SK-MEL-5 (cell line): Measurements from ENCODE around the gene COMT. TPM values are rescaled to one million over a fixed set of nuclear protein-coding genes. Genes with fewer than 3 reads are reported as not detected.
A peak's percentile ranks its signal among the peaks of the same experiment; 100 is the strongest.

Source experiments
- DNase-seq: peaks from one replicate; pipeline ENCODE4 v3.0.0-alpha.2; 2016; ENCODE audit warnings: low read depth, low spot score
- in situ Hi-C: cut with HindIII; loops from 2 replicates; pipeline ENCODE4 v1.10.0; 2016; ENCODE audit warnings: low sequenced_read_pairs, high pct_unique_total_duplicates, low pct_unique_long_range_greater_than_20kb
- total RNA-seq: library from RNA; depleted of rRNA; stranded (reverse); fragments of >200 nt; shearing (Covaris generic); gene quantifications from 2 replicates; pipeline ENCODE4 v1.2.3, GENCODE V29; 2014

Gene COMT
- total RNA-seq, 1 experiment from 2014 or later: 156 TPM

DNA sequence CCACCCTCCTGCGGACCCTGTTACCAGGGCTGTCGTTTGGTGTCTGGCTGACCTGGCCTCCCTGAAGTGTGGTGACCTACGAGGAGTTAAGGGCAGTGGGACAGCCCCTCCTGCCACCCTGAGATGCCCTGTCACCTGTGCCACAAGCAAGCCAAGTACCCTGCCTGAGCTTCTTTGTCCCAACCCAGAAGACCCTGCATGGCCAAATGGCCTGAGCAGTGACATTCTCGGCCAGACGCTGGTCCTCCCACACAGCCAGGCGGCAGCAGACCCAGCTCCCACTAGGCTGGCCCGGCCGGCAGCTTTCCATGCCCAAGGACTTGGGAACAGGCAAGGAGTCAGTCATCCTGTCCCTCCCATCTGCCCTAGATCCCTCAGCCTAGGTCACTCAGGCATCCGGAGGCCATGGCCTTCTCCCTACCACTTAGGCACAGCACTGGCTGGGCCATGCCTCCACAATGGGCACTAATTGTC is 67.5 kb downstream of the COMT start:
- no peak for DNase-seq
- in situ Hi-C loops: no loop called here

DNA sequence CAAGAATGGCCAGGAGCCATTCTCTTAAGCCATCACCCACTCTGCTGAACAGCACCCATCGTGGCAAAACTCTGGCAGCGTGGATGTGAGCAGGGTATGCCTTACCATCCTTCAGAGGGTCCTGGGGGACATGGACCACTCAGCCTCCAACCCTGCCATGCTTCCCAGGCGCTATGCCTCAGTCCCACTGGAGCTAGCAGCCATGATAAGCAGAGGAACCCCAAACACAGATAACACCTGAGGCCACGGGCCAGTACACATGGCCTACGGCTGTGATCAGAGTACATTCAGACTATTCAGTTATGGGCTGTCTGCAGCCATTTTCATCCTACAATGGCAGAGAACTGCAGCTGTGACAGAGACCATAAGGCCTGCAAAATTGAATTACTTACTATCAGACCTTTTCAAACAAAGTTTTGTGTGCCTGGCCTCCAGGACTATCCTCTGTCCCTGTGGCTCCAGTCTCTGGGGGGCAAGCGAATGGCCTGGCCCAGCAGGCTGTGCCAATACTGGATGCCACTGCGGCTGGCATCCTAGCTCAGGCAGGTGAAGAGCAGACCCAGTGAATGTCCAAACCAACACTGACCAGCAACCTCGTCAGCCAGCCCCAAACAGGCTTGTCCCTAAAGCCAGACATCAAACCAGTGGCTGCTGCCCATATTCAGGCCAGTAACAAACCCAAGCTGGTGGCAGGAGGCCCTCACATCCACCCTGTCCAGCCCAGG is 68.2 kb downstream of the COMT start:
- DNase-seq: no peak
- in situ Hi-C loops: no loop called here

GRCh38 chr22:20010307-20011122 is 68.9 kb downstream of the COMT start:
- in situ Hi-C loops: no loop called here

DNA sequence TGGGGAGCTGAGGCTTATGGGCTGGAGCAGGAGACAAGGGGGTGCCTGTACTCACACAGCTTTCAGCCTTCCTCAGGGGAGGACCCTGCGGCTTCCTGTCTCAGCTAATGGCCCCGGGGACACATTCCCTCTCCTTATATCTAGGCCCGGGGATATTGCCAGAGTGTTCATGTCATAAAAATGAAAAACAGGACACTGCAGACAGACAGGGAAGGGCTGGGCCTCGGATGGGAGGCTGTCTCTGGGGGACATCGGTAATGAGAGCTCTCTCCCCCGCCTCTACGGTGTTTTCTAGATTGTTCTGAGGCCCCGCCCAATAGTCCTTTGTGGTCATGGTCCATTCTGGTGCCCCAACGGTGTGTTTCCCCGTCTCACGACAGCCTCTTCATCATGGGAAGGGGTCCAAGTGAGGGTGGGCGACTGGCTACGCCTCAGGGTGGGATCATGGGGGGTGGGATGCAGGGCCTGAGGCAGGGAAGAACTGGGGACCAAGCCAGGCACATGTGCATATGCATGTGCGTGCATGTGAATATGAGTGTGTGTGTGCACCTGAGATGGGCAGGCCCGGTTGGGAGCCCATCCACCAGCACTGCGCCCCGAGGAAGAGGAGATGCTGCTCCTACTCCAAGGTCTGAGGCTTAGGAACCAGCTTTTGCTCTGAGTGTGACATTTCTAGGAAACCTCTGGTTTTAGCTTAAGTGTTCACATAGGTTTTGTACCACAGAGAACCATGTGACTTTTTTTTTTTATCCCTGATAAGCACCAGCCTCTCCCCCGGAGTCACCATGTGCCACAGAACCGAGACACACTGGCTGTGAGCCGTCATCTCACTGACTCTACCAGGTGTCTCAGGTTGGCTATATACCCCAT is 69.8 kb downstream of the COMT start:
- in situ Hi-C loops: no loop called here
- DNase-seq: no peak

More at GRCh38 chr22:20010307-20011122, 68.9 kb downstream of the COMT start:
- no peak for DNase-seq

- no peak for DNase-seq
- in situ Hi-C loops: no loop called here
Measured at GRCh38 chr22:20011993-20012740, 70.6 kb downstream of the COMT start.

- in situ Hi-C loops: no loop called here
- no peak for DNase-seq
Measured at GRCh38 chr22:20012741-20013331, 71.3 kb downstream of the COMT start.

GRCh38 chr22:20013382-20013871 is 71.9 kb downstream of the COMT start:
- DNase-seq: peak; percentile 71
- in situ Hi-C loops: no loop called here

DNA sequence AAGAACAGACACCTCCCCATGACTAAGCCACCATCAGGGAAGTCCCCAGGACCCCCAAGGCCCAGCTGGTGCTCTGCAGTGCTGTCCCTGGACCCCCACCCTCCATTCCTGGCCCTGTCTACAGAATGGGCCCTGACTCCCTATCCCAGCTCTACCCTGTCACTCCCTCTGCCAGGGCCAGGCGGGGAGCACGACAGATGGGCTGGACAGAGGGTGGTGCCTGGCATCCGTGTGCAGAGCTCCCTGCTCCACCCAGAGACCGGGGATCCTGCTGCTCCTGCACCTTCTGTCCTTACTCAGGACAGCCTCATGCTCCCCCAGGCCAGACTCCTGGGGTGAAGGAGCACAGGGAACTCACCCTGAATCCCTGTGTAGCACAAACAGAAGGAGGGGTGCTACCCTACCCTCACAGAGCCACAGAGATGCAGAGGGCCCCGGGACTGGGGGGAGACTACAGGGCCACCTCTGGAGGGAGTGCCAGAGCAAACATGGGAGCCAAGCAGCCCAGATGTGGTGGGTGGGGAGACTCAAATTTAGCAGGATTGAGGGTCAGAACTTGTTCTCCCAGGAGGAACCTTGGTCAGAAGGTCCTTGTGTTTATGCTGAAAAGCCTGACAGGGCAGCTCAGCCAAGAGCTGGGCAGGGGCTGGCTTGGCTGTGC is 73.1 kb downstream of the COMT start:
- in situ Hi-C loops: no loop called here
- no peak for DNase-seq

DNA sequence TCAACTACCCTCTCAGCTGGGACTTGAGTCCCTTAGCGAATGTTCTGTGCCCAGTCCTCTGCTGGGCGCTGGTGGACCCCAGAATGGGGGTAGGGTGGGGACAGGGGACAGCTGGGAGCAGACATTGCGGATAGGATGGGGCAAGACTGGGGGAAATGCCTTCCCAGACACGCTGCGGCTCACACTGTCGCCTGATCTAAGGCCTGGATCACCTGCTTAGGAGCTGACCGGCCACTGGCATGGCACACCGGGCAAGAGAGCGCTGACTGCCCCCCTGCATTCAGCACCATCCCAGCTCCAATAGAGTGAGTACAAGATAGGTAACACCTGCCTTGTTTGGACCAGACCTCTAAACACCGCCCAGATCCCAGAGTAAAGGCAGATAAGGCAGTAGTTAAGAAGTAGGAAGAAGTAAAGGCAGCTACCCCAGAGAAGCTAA is 73.6 kb downstream of the COMT start:
- in situ Hi-C loops: no loop called here
- DNase-seq: no peak

- in situ Hi-C loops: no loop called here
- no peak for DNase-seq
Measured at GRCh38 chr22:20015971-20016733, 74.6 kb downstream of the COMT start.

- in situ Hi-C loops: no loop called here
- peak; percentile 88 for DNase-seq
Measured at GRCh38 chr22:20016734-20017621, 75.4 kb downstream of the COMT start, which contains the start of gene ARVCF. ARVCF (minus strand) TSS chr22:20016823; CDS start chr22:19990794, 26,029 bp downstream.

- in situ Hi-C loops: no loop called here
- DNase-seq: no peak
Measured at GRCh38 chr22:20017622-20017958, 76.0 kb downstream of the COMT start.

DNA sequence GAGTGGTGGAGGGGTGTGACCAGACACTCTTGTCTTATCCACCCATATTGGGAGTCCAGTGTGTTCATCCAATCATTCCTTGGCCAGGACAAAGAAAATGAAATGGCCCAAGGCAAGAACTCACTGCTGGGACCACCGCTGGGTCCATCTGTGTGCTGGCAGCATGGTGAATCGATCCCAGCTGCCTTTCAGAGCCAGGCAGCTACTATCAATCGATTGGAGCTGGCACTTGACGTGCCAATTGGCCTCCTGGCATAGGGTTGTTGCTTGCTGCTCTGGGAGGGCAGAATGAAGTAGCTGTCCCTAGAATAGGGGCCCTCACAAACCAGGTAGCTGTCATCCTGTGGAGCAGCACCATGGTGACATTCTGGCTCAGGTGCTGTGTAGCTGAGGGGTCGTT is 76.4 kb downstream of the COMT start:
- in situ Hi-C loops: no loop called here
- no peak for DNase-seq
